Measurements from ENCODE around the gene ST6GALNAC1. TPM values are rescaled to one million over a fixed set of nuclear protein-coding genes. Genes with fewer than 3 reads are reported as not detected.
A peak's percentile ranks its signal among the peaks of the same experiment; 100 is the strongest.

Gene ST6GALNAC1
- total and polyA plus RNA-seq, 2 of the 13 experiments (the other 11 are each of a cell fraction or from before 2014, with no cell fraction given) = not detected

GRCh38 chr17:76585033-76585648 lies 58.4 kb downstream of the ST6GALNAC1 start (continued):
- TF ChIP-seq, protein P1, sequence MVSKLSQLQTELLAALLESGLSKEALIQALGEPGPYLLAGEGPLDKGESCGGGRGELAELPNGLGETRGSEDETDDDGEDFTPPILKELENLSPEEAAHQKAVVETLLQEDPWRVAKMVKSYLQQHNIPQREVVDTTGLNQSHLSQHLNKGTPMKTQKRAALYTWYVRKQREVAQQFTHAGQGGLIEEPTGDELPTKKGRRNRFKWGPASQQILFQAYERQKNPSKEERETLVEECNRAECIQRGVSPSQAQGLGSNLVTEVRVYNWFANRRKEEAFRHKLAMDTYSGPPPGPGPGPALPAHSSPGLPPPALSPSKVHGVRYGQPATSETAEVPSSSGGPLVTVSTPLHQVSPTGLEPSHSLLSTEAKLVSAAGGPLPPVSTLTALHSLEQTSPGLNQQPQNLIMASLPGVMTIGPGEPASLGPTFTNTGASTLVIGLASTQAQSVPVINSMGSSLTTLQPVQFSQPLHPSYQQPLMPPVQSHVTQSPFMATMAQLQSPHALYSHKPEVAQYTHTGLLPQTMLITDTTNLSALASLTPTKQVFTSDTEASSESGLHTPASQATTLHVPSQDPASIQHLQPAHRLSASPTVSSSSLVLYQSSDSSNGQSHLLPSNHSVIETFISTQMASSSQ (IDR thresholded peaks at IDR 0.05; ENCODE audit: low read depth) = no peak
- TF ChIP-seq, protein P1 (CRISPR knock-in tag; IDR thresholded peaks at IDR 0.05; ENCODE audit: borderline replicate concordance) = no peak
- TF ChIP-seq, protein P2, sequence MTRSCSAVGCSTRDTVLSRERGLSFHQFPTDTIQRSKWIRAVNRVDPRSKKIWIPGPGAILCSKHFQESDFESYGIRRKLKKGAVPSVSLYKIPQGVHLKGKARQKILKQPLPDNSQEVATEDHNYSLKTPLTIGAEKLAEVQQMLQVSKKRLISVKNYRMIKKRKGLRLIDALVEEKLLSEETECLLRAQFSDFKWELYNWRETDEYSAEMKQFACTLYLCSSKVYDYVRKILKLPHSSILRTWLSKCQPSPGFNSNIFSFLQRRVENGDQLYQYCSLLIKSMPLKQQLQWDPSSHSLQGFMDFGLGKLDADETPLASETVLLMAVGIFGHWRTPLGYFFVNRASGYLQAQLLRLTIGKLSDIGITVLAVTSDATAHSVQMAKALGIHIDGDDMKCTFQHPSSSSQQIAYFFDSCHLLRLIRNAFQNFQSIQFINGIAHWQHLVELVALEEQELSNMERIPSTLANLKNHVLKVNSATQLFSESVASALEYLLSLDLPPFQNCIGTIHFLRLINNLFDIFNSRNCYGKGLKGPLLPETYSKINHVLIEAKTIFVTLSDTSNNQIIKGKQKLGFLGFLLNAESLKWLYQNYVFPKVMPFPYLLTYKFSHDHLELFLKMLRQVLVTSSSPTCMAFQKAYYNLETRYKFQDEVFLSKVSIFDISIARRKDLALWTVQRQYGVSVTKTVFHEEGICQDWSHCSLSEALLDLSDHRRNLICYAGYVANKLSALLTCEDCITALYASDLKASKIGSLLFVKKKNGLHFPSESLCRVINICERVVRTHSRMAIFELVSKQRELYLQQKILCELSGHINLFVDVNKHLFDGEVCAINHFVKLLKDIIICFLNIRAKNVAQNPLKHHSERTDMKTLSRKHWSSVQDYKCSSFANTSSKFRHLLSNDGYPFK (CRISPR knock-in tag; IDR thresholded peaks at IDR 0.05; ENCODE audit: borderline replicate concordance) = no peak; the same call in 1 of the 2 replicates
- TF ChIP-seq GABPB1 (CRISPR knock-in tag; IDR thresholded peaks at IDR 0.05) = peak; percentile 51
- no peak for TF ChIP-seq JUNB (CRISPR knock-in tag; IDR thresholded peaks at IDR 0.05; ENCODE audit: borderline replicate concordance)
- TF ChIP-seq, protein P3, sequence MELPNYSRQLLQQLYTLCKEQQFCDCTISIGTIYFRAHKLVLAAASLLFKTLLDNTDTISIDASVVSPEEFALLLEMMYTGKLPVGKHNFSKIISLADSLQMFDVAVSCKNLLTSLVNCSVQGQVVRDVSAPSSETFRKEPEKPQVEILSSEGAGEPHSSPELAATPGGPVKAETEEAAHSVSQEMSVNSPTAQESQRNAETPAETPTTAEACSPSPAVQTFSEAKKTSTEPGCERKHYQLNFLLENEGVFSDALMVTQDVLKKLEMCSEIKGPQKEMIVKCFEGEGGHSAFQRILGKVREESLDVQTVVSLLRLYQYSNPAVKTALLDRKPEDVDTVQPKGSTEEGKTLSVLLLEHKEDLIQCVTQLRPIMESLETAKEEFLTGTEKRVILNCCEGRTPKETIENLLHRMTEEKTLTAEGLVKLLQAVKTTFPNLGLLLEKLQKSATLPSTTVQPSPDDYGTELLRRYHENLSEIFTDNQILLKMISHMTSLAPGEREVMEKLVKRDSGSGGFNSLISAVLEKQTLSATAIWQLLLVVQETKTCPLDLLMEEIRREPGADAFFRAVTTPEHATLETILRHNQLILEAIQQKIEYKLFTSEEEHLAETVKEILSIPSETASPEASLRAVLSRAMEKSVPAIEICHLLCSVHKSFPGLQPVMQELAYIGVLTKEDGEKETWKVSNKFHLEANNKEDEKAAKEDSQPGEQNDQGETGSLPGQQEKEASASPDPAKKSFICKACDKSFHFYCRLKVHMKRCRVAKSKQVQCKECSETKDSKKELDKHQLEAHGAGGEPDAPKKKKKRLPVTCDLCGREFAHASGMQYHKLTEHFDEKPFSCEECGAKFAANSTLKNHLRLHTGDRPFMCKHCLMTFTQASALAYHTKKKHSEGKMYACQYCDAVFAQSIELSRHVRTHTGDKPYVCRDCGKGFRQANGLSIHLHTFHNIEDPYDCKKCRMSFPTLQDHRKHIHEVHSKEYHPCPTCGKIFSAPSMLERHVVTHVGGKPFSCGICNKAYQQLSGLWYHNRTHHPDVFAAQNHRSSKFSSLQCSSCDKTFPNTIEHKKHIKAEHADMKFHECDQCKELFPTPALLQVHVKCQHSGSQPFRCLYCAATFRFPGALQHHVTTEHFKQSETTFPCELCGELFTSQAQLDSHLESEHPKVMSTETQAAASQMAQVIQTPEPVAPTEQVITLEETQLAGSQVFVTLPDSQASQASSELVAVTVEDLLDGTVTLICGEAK (IDR thresholded peaks at IDR 0.05) = no peak
- TF ChIP-seq, protein P3 (CRISPR knock-in tag; IDR thresholded peaks at IDR 0.05) = no peak

Data from HepG2 (cell line).